GM19239 (cell line): ENCODE data around the gene RPS27.

Experiments used
- DNase-seq: peaks from one replicate; pipeline ENCODE4 v3.0.0; 2011; ENCODE audit warnings: low spot score; ENCODE audit not compliant: insufficient read length
- FAIRE-seq: peaks from 2 replicates; lab custom pipeline; 2011; peaks lifted over from hg19 to GRCh38; lab: Jason Lieb, UNC

RPS27 gene

GRCh38 chr1:153990468-153991150, at the start of gene RPS27:
RPS27 (plus strand) TSS chr1:153990762; CDS start chr1:153990797, 35 bp downstream.
- FAIRE-seq: peak; percentile 95
- peak; percentile 83 for DNase-seq

DNA sequence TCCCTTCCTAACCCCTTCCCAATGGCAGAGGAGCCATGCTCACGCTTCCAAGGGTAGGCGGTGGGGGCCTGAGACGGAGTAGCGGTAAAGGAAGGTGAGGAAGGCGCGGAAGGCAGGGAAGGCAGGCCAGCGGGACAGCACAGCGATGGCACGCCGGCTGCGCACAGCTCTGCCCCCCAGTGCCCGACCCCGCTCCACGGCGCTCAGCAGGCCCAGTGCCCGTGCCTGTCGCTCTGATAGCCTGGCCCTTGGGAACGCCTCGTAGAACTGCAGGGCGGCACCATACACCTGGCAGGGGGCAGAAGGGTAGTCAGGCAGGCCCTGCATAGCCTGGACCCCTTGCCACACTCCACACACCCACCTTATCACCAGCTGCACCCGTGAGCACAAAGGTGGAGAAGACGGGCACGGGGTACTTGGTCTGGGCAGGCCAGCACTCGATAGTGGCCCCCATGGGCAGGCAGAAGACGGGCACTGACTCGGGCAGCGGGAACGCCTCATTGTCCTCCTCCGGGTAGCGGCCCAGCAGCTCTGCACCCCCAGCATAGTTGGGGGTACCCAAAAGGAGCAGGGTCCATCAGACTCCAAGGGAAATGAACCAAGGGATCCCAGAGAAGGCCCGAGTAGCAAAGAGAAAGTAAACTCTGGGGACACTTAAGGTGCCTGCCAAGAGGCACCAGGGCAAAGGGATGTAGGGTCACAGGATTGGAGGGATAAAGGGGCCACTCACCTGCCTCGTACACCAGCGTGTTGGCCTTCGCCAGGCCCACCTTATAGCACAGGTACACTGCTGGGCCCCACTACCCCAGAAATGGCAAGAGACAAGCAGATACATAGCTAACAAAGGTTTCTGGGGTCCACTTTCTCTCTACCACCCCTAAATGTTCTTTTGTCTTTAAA, 48.5 kb upstream of the RPS27 start:
- DNase-seq (no peak), FAIRE-seq (no peak)

DNA sequence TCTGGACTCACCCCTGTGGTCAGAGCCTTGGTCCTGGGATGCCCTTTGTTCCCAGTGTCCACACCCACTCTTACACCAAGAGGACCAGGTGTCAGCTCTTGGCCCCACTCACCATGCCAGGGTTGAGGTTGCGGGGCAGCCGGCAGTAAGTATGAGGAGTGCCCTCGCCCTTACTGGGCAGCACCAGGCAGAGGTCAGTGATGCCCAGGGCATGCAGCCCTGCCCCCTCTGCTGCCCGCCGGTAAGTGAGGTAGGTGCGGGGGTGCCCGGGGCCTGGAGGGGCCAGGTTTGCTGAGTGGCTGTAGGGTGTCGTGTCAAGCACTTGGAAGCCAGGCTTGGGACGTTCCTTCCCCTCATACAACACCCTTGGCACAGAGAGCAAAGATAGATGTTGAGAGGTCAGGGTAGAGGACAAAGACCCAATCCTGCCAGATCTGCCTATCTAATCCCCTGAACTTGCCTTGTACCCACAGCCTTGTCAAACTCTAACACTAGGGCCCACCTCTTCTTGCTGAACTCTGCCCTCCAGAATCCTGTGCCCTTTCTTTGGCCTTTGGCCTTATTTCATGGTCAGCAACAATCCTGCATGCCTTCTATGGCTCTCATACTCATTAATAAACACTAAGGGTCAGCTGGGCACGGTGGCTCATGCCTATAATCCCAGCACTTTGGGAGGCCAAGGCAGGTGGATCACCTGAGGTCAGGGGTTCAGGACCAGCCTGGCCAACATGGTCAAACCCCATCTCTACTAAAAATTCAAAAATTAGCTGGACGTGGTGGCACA, 47.6 kb upstream of the RPS27 start:
- FAIRE-seq (no peak), DNase-seq (no peak)

DNA sequence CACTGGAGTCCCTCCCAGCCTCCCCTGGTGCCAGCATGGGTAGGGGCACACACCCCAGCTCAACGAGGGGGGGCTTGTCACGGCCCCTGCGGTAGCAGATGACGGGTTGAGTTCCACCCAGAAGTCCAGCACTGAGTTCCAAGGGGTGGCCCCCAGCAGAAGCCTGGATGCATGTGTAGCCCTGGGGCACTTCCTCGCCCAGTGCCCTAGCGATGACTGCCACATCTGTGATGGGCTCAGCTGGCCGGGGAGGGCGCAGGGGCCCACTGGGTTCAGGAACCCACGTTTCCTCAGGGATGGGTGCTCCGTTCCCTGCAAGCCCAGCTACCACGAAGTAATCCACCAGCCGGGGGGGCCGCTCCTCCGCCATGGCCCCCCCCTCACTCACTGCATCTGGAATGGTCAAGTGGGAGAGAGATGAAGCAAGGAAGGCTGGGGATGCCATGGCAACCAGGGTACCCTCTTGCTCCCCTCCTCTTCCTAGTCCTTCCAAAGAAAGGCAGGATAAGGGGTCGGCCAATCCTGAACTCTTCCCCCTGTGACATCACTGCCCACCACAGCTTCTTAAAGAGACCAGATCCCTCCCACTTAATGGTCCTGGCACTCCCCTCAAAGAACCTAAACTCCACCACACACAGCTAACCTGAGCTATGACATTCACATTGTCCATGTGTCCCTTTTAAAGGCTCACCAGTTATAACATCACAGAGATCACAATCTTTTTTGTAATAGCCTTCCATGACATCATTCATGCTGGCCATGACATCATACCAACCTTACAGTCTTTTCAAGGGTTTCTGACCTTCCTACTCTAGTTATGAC, 46.3 kb upstream of the RPS27 start:
- no peak for FAIRE-seq

GRCh38 chr1:153944827-153945117, 45.8 kb upstream of the RPS27 start:
- no peak for FAIRE-seq

More for the DNA sequence above, 46.3 kb upstream of the RPS27 start:
- no peak for DNase-seq

DNA sequence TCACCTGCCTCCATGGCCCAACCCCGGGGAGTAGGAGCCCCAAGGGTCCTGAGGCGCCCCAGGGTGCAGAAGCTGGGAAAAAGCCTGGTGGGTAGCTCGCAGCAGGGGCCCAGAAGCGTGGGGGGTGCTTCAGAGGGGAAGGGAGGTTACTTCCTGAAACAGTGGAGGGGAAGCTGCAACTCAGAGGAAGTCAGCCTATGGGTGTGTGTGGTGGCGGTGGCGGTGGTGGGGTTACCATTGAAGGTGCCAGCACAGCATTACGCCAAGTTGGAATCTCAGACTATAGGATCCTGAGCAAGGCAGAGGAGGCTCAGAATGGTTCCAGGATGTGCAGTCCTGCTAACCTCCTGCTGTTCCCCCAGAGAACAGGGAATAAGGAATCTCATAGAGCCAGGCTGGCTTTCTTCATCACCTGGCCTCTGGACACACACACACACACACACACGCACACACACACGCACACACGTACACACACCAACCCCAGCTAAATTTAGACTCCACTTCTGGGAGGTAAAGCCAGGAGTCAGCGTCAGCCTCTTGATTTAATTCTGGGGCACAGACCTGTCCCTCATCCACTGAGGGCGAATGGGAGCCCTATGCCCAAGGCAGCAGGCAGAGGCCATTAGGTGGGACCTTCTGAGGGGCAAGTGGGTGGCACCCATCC, 45.3 kb upstream of the RPS27 start:
- peak; percentile 92 for DNase-seq
- FAIRE-seq: no peak

More at GRCh38 chr1:153944827-153945117, 45.8 kb upstream of the RPS27 start:
- DNase-seq: no peak

DNA sequence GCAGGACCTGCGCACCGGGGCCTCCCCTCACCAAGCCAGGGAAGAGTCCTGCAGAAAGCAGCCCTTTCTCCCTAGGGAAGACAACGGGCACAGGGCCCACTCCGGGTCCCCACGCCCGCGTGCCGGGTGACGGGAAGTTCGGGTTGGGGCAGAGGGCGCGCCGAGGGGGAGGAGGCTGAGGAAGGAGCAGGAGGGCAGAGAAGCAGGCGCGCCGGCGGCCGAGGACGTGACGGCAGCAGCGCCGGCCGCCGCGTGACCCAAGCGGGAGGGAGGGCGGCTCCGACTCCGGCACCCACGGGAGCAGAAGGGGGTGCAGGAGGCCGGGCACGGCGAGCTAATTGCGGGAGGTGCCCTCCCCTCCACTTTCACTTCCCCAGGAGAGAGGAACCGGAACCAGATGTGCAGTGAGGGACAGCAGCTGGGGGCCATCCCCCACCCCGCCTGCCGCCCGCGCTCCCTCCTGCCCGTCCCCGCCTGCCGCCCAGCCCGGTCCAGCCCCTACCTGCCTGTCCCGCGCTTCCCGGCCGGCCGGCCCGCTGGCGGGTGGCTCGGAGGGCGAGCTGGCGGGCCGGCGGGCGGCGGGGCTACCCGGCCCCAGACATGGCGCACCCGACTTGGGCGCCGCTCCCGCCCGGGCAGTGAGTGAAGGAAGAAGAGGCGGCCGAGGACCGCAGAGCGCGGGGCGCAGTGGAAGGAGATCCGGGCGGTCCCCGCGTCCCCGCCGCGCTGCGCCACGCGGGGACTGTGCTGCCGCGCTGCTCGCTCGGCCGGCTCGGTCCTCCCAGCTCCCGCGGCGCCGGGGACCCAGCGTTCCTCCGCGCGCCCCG, 44.6 kb upstream of the RPS27 start:
- FAIRE-seq (peak; percentile 92), DNase-seq (peak; percentile 95)

DNA sequence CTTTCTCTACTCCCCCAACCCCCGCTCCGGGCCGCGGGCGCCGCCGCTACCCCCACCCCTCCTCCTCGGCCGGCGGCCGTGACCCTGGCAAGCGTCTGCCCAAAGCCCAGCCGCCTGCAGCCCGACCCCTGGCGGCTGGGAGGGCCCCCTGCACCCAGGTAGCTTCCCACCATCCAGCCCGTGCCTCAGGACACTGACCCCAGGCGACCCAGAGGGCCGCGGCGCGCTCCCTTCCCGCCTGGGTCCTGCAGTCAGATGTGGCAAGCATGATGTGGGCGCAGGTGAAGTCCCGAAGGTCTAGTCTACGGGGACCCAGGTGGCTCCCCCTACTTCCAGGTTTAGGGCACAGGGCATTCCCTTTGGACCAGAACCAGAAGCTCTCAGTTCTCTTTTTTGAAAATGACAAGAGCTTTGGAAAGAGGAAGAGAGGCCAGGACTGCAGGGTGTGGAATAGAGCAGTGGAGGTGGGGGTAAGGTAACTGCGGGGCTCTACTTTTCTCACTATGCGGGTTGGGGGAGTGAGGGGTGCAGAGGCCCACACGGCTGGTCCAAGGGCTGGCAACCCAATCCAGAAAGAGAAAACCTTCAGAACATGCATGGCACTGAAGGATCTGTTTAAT, 43.8 kb upstream of the RPS27 start, which contains the start of gene DENND4B:
Gene DENND4B, minus strand, starts transcription at position 97 of the 620 bp plus-strand sequence. CDS start 2,344 bp downstream, outside the sequence.
- peak; percentile 87 for FAIRE-seq
- DNase-seq: peak; percentile 97

GRCh38 chr1:153951183-153951582, 39.4 kb upstream of the RPS27 start:
- FAIRE-seq (no peak), DNase-seq (no peak)

GRCh38 chr1:153951801-153952200, 38.8 kb upstream of the RPS27 start:
- no peak for FAIRE-seq
- DNase-seq: no peak

DNA sequence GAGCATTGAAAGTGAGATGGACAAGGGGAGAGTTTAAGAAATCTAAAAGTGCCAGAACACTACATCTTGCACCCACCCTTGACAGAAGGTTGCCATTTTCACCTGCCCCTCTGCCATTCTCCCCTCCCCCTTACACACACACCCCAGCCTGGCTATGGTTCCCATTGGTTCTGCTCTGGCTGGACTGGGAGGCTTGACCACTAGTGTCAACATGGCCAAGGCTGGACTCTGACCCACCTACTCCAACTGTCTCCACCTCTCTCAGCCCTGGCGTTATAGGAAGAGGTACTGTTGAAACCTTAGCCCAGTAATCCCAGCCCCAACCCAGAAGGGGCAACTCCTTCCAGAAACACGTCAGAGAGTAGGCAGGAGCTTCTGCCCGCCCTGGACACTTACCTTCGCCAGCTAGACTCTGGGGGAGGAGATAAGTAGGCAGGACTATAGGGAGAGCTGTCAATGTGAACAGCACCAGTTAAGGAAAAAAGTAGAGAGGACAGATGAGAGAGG, 36.6 kb upstream of the RPS27 start:
- FAIRE-seq: no peak
- DNase-seq: no peak

DNA sequence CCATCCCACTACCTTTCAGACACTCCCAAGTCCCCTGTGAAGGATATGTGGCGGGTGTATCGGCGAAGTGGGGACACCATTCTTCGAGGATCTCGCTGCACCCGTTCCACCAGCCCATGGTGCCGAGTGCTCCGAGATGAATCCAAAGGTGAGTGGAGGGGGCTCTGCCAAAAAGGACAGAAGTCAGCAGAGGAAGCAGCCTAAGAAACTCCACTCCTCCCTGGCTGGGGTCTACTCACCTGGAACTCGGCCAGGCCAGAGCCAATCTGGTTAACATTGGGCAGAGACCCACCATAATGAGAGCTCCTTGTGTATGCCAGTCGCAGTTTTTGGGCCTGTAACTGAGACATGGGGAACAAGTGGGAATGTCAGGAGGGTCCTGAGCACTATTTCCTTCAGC, 35.7 kb upstream of the RPS27 start:
- FAIRE-seq (no peak), DNase-seq (no peak)

- DNase-seq: no peak
- no peak for FAIRE-seq
These were observed 33.4 kb upstream of the RPS27 start for GRCh38 chr1:153956997-153957715.

DNA sequence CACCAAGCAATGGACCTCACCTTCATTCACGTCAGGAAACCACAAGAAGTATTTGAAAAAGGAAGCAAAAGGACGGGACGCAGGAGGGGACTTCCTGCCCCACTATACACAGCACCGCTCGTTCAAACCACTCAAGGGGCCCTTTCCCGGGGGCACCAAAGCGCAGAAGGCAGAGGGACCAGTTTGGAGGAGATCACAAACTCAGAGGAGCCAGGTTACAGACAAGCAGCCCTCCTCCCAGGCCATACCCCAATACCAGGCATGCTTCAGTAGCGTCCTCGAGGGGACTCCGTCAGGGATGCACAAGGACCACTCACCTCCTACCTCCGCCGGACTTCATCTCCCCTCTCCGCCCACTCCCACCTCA, 32.8 kb upstream of the RPS27 start:
- no peak for DNase-seq
- FAIRE-seq: no peak

DNA sequence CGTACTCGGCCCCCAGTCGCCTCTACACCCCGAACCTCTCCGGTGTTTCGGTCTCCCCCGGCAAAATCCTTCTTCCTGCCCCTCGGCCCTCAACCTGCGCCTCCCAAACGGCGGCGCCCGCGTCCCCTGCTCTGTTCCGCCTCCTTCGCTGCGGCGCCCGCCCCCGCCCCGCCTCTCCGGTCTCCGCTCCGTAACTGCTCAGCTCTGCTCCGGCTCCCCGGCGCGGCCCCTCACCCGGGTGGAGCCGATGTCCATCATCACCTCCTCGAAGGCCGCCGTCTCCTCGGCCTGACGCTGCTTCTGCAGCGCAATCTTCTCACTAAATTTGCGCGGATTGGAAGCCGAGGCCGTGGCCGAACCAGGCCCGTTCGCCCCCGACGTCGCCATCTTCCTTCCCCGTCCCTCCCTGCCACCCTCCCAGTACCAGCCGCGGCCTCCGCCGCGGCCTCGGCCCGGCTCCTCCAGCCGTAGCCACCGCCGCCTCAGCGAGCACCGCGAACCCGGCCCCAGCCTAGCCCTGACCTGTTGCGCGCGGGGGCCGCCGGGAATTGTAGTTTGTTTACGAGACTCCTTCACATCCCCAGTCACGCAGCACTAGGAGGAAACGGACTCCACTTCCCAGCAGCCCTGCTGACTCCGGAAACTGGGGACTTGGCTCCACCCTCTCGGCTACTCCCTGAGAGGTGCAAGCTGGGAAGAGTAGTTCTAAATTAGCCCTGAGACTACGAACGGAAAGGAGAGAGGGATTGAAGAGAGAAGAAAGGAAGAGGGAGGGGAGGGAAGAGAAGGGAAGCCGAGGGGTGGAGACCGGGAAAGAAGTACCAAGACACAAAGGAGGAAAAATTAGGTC, 32.2 kb upstream of the RPS27 start, which contains the start of gene CRTC2:
Gene CRTC2, minus strand, starts transcription at position 502 of the 850 bp plus-strand sequence. Its CDS starts 115 bp downstream, at position 387.
- FAIRE-seq (peak; percentile 98), DNase-seq (peak; percentile 91)

- FAIRE-seq (no peak), DNase-seq (no peak)
These were observed 31.7 kb upstream of the RPS27 start for GRCh38 chr1:153958961-153959260.
